Measurements from ENCODE around the gene TSGA10IP. TPM values are rescaled to one million over a fixed set of nuclear protein-coding genes. Genes with fewer than 3 reads are reported as not detected.

The TSGA10IP gene
- total and polyA plus RNA-seq, 10 of the 15 experiments (the other 5 are each of a cell fraction or from before 2014, with no cell fraction given) = not detected

DNA sequence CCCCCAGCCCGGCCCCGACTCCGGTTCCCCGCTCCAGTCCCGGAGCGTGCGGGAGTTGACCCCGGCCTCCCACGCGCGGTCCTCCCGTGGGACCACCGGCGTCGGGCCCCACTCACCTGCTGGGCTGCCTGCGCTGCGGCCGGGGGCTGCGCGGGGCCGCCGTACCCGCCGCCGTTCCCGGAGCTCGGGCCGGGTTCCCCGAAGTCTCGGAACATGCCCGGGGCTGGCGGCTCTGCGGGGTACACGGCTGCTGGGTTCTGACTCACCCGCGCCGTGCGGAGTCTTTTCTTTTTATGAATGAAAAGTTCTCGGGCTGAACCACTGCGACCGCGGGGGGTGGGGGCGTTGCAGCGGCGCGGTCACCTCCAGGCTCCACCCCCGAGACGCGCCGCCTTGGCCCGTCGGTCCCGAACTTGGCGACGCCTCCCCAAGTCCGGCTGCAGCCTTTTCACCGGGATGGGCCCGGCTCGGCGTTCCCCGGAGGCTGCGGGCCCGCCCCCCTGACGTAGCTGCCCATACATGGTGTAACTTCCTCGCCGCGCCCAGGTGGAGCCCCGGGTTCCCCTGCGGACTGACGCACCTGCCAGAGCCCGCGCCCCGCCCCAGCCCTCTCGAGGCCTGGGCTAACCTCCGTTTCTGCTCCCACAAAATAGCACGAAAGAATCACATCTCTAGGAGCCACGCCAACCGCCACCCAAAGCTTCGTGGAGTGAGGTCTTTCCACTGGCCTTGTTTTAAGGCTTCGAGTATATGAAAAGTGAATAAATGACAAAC lies 45.0 kb upstream of the TSGA10IP start, which contains the start of gene FOSL1 (continued):
- peak; percentile 20 for TF ChIP-seq HDAC6 (IDR thresholded peaks at IDR 0.05; ENCODE audit: unreplicated experiment)
- peak; percentile 88 for TF ChIP-seq ATF7 (IDR thresholded peaks at IDR 0.05; ENCODE audit: low read depth)
- TF ChIP-seq CHD2 (IDR thresholded peaks at IDR 0.05; ENCODE audit: borderline replicate concordance, low read depth, low read length) = no peak
- no peak for TF ChIP-seq NFXL1 (IDR thresholded peaks at IDR 0.05; ENCODE audit: borderline replicate concordance)
- TF ChIP-seq, protein P1, sequence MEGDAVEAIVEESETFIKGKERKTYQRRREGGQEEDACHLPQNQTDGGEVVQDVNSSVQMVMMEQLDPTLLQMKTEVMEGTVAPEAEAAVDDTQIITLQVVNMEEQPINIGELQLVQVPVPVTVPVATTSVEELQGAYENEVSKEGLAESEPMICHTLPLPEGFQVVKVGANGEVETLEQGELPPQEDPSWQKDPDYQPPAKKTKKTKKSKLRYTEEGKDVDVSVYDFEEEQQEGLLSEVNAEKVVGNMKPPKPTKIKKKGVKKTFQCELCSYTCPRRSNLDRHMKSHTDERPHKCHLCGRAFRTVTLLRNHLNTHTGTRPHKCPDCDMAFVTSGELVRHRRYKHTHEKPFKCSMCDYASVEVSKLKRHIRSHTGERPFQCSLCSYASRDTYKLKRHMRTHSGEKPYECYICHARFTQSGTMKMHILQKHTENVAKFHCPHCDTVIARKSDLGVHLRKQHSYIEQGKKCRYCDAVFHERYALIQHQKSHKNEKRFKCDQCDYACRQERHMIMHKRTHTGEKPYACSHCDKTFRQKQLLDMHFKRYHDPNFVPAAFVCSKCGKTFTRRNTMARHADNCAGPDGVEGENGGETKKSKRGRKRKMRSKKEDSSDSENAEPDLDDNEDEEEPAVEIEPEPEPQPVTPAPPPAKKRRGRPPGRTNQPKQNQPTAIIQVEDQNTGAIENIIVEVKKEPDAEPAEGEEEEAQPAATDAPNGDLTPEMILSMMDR (IDR thresholded peaks at IDR 0.05 in 2 of 3, conservative IDR thresholded peaks at IDR 0.05 in 1 of 3; ENCODE audit: control insufficient read depth in 2 of 3, extremely low read depth in 1 of 3, insufficient read depth in 1 of 3, low read depth in 3 of 3, low read length in 3 of 3) = no peak
- TF ChIP-seq, protein P2, sequence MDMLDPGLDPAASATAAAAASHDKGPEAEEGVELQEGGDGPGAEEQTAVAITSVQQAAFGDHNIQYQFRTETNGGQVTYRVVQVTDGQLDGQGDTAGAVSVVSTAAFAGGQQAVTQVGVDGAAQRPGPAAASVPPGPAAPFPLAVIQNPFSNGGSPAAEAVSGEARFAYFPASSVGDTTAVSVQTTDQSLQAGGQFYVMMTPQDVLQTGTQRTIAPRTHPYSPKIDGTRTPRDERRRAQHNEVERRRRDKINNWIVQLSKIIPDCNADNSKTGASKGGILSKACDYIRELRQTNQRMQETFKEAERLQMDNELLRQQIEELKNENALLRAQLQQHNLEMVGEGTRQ (IDR thresholded peaks at IDR 0.05; ENCODE audit: borderline replicate concordance, low read depth, low read length) = no peak
- TF ChIP-seq ZNF622 (IDR thresholded peaks at IDR 0.05) = no peak
- TF ChIP-seq FOXM1 (IDR thresholded peaks at IDR 0.05; ENCODE audit: low read depth, low read length) = no peak
- TF ChIP-seq, protein P3, sequence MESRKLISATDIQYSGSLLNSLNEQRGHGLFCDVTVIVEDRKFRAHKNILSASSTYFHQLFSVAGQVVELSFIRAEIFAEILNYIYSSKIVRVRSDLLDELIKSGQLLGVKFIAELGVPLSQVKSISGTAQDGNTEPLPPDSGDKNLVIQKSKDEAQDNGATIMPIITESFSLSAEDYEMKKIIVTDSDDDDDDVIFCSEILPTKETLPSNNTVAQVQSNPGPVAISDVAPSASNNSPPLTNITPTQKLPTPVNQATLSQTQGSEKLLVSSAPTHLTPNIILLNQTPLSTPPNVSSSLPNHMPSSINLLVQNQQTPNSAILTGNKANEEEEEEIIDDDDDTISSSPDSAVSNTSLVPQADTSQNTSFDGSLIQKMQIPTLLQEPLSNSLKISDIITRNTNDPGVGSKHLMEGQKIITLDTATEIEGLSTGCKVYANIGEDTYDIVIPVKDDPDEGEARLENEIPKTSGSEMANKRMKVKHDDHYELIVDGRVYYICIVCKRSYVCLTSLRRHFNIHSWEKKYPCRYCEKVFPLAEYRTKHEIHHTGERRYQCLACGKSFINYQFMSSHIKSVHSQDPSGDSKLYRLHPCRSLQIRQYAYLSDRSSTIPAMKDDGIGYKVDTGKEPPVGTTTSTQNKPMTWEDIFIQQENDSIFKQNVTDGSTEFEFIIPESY (IDR thresholded peaks at IDR 0.05) = no peak
- no peak for TF ChIP-seq SPI1 (IDR thresholded peaks at IDR 0.05; ENCODE audit: borderline replicate concordance, insufficient read depth, low read depth, low read length)
- TF ChIP-seq YY1 (IDR thresholded peaks at IDR 0.05; ENCODE audit: low read depth, low read length) = no peak
- no peak for TF ChIP-seq ZSCAN29 (IDR thresholded peaks at IDR 0.05)
- TF ChIP-seq, protein P4, sequence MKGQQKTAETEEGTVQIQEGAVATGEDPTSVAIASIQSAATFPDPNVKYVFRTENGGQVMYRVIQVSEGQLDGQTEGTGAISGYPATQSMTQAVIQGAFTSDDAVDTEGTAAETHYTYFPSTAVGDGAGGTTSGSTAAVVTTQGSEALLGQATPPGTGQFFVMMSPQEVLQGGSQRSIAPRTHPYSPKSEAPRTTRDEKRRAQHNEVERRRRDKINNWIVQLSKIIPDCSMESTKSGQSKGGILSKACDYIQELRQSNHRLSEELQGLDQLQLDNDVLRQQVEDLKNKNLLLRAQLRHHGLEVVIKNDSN (IDR thresholded peaks at IDR 0.05; ENCODE audit: borderline replicate concordance, extremely low read length, insufficient read depth, low read depth, low read length) = no peak
- TF ChIP-seq, protein P5, sequence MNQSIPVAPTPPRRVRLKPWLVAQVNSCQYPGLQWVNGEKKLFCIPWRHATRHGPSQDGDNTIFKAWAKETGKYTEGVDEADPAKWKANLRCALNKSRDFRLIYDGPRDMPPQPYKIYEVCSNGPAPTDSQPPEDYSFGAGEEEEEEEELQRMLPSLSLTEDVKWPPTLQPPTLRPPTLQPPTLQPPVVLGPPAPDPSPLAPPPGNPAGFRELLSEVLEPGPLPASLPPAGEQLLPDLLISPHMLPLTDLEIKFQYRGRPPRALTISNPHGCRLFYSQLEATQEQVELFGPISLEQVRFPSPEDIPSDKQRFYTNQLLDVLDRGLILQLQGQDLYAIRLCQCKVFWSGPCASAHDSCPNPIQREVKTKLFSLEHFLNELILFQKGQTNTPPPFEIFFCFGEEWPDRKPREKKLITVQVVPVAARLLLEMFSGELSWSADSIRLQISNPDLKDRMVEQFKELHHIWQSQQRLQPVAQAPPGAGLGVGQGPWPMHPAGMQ (IDR thresholded peaks at IDR 0.05; ENCODE audit: borderline replicate concordance) = no peak
- no peak for TF ChIP-seq RAD51 (IDR thresholded peaks at IDR 0.05)
- peak in 1 of 2 experiments; percentile 9; a peak in 1 of 3 replicates for TF ChIP-seq EGR1 (IDR thresholded peaks at IDR 0.05; ENCODE audit: borderline replicate concordance in 1 of 2, low read depth in 2 of 2, low read length in 2 of 2)
- peak; percentile 51; the same call in 1 of the 2 replicates for TF ChIP-seq IKZF1 (conservative IDR thresholded peaks at IDR 0.05)
- TF ChIP-seq CREB1 (IDR thresholded peaks at IDR 0.05; ENCODE audit: low read depth) = peak; percentile 96
- TF ChIP-seq IKZF2 (IDR thresholded peaks at IDR 0.05) = no peak; a peak in 1 of 4 replicates
- TF ChIP-seq TCF3 (IDR thresholded peaks at IDR 0.05; ENCODE audit: borderline replicate concordance, insufficient read depth, low read depth, low read length) = peak; percentile 54
- TF ChIP-seq SREBF1 (IDR thresholded peaks at IDR 0.05; ENCODE audit: low read length) = peak; percentile 67
- TF ChIP-seq RAD21 (IDR thresholded peaks at IDR 0.05; ENCODE audit: insufficient read depth, low read depth, low read length) = no peak
